Renal cortex interstitium (tissue), 11 donors: Measurements from ENCODE around the gene STAT5A. TPM values are rescaled to one million over a fixed set of nuclear protein-coding genes. Genes with fewer than 3 reads are reported as not detected.
A peak's percentile ranks its signal among the peaks of the same experiment; 100 is the strongest.
"Not testable (repeated sequence)": the region's sequence is repeated elsewhere in the genome, so short reads cannot be mapped to it uniquely, and the experiment has no call there.

Experiments
- DNase-seq, 11 donors: peaks; one replicate each; pipeline ENCODE4 v3.0.0-alpha.2; 2013; ENCODE audit warnings: low read depth in 9 of 11, low spot score in 4 of 11; ENCODE audit errors: extremely low read depth in 1 of 11
- polyA plus RNA-seq, 3 donors: library from polyadenylated mRNA; unstranded; fragments of 120-200 nt; gene quantifications; one replicate each; pipeline ENCODE4 v1.2.1, GENCODE V29; 2013; ENCODE audit not compliant: insufficient read length in 3 of 3

The STAT5A gene
- polyA plus RNA-seq, 3 donors = 5.2 to 6.8 (median 5.8) TPM

GRCh38 chr17:42313773-42314566 lies 25.7 kb downstream of the STAT5A start:
- DNase-seq = no peak

GRCh38 chr17:42315402-42316156 lies 27.3 kb downstream of the STAT5A start:
- no peak for DNase-seq

GRCh38 chr17:42316755-42317154 lies 28.5 kb downstream of the STAT5A start:
- no peak for DNase-seq

GRCh38 chr17:42317266-42317845 lies 29.1 kb downstream of the STAT5A start:
- no peak for DNase-seq

- DNase-seq = not testable (repeated sequence)
These were observed 29.7 kb downstream of the STAT5A start for GRCh38 chr17:42317967-42318366.

GRCh38 chr17:42321555-42321954 lies 33.3 kb downstream of the STAT5A start:
- DNase-seq = no peak

- peak; percentile 79 to 91 (median 86) for DNase-seq
These were observed 34.3 kb downstream of the STAT5A start for GRCh38 chr17:42322382-42323267.

- DNase-seq = no peak
These were observed 35.0 kb downstream of the STAT5A start for GRCh38 chr17:42323268-42323773.

- DNase-seq = no peak
These were observed 36.7 kb downstream of the STAT5A start for GRCh38 chr17:42325026-42325425.

GRCh38 chr17:42329025-42329976 lies 41.0 kb downstream of the STAT5A start:
- DNase-seq = no peak

- no peak for DNase-seq
These were observed 44.8 kb downstream of the STAT5A start for GRCh38 chr17:42333053-42333452.

- DNase-seq = no peak
These were observed 46.4 kb downstream of the STAT5A start for GRCh38 chr17:42334677-42335076.

GRCh38 chr17:42337442-42337841 lies 49.1 kb downstream of the STAT5A start:
- no peak for DNase-seq

- DNase-seq = no peak
These were observed 50.2 kb downstream of the STAT5A start for GRCh38 chr17:42338427-42338985.

- no peak for DNase-seq
These were observed 50.9 kb downstream of the STAT5A start for GRCh38 chr17:42339221-42339620.

- no peak for DNase-seq
These were observed 52.4 kb downstream of the STAT5A start for GRCh38 chr17:42340691-42341127.

GRCh38 chr17:42341568-42341967 lies 53.3 kb downstream of the STAT5A start:
- no peak for DNase-seq
